ENCODE measurements around the gene GALNTL6. TPM values are rescaled to one million over a fixed set of nuclear protein-coding genes. Genes with fewer than 3 reads are reported as not detected.

Gene GALNTL6
- total RNA-seq, 1 donor from 2014 or later, result 0.61 TPM

- no peak overlapping the region for H3K4me3 Mint-ChIP-seq (ENCODE audit: unreplicated experiment)
- H3K4me3 ChIP-seq (ENCODE audit: insufficient read depth, low read depth, low read length), result no peak overlapping the region
- H3K27ac Mint-ChIP-seq (ENCODE audit: unreplicated experiment), result no peak overlapping the region
- TF ChIP-seq CTCF (IDR thresholded peaks at IDR 0.05; ENCODE audit: insufficient read depth, low read depth, low read length) (no peak), EZH2 (IDR thresholded peaks at IDR 0.05; ENCODE audit: insufficient read depth, low read length) (no peak)
- H3K4me2 ChIP-seq (ENCODE audit: low read length), result no peak overlapping the region
- no peaks in the 10 kb centered on the region for H3K4me1 Mint-ChIP-seq (ENCODE audit: low read depth, unreplicated experiment)
- H3K9ac ChIP-seq (ENCODE audit: low read length), result no peak overlapping the region
- H3K27me3 ChIP-seq (ENCODE audit: insufficient read depth, low read length), result no peaks in the 10 kb centered on the region
- no peak overlapping the region for H3K27ac ChIP-seq (ENCODE audit: low read depth, low read length)
- H3K9me3 ChIP-seq (ENCODE audit: insufficient read depth, low read depth, low read length), result no peaks in the 10 kb centered on the region
- H2AFZ ChIP-seq (ENCODE audit: low read depth, low read length), result no peak overlapping the region
- no peaks in the 10 kb centered on the region for H3K79me2 ChIP-seq (ENCODE audit: insufficient read depth, low read length)
- H3K27me3 Mint-ChIP-seq (ENCODE audit: low read depth, unreplicated experiment), result no peaks in the 10 kb centered on the region
- H3K36me3 ChIP-seq (ENCODE audit: insufficient read depth, low read length), result no peaks in the 10 kb centered on the region
- DNase-seq (ENCODE audit: low read depth), result no peak
- H4K20me1 ChIP-seq (ENCODE audit: insufficient read depth, low read length), result no peaks in the 10 kb centered on the region
- no peaks in the 10 kb centered on the region for H3K9me3 Mint-ChIP-seq (ENCODE audit: unreplicated experiment)
- FAIRE-seq, result no peak
- no peaks in the 10 kb centered on the region for H3K36me3 Mint-ChIP-seq (ENCODE audit: low read depth, unreplicated experiment)
- no peaks in the 10 kb centered on the region for H3K4me1 ChIP-seq (ENCODE audit: insufficient read depth, low read length)
Measured at GRCh38 chr4:172486531-172486930, 673.3 kb downstream of the GALNTL6 start.

- Mint-ChIP-seq H3K9me3 (ENCODE audit: unreplicated experiment) (no peaks in the 10 kb centered on the region), H3K27ac (ENCODE audit: unreplicated experiment) (no peak overlapping the region), H3K4me3 (ENCODE audit: unreplicated experiment) (no peak overlapping the region), H3K4me1 (ENCODE audit: low read depth, unreplicated experiment) (no peaks in the 10 kb centered on the region), H3K36me3 (ENCODE audit: low read depth, unreplicated experiment) (no peaks in the 10 kb centered on the region), H3K27me3 (ENCODE audit: low read depth, unreplicated experiment) (no peaks in the 10 kb centered on the region)
- no peak for DNase-seq (ENCODE audit: low read depth)
- Histone ChIP-seq H3K27me3 (ENCODE audit: insufficient read depth, low read length) (no peaks in the 10 kb centered on the region), H4K20me1 (ENCODE audit: insufficient read depth, low read length) (no peaks in the 10 kb centered on the region), H2AFZ (ENCODE audit: low read depth, low read length) (no peak overlapping the region), H3K4me3 (ENCODE audit: insufficient read depth, low read depth, low read length) (no peak overlapping the region), H3K9me3 (ENCODE audit: insufficient read depth, low read depth, low read length) (no peaks in the 10 kb centered on the region), H3K4me2 (ENCODE audit: low read length) (no peak overlapping the region), H3K4me1 (ENCODE audit: insufficient read depth, low read length) (no peaks in the 10 kb centered on the region), H3K36me3 (ENCODE audit: insufficient read depth, low read length) (no peaks in the 10 kb centered on the region), H3K27ac (ENCODE audit: low read depth, low read length) (no peak overlapping the region), H3K79me2 (ENCODE audit: insufficient read depth, low read length) (no peaks in the 10 kb centered on the region), H3K9ac (ENCODE audit: low read length) (no peak overlapping the region)
- TF ChIP-seq CTCF (IDR thresholded peaks at IDR 0.05; ENCODE audit: insufficient read depth, low read depth, low read length) (no peak), EZH2 (IDR thresholded peaks at IDR 0.05; ENCODE audit: insufficient read depth, low read length) (no peak)
- FAIRE-seq, result no peak
Measured at GRCh38 chr4:172489861-172490260, 676.7 kb downstream of the GALNTL6 start.

GRCh38 chr4:172495769-172496168 is 682.6 kb downstream of the GALNTL6 start:
- TF ChIP-seq CTCF (IDR thresholded peaks at IDR 0.05; ENCODE audit: insufficient read depth, low read depth, low read length) (no peak), EZH2 (IDR thresholded peaks at IDR 0.05; ENCODE audit: insufficient read depth, low read length) (no peak)

More at GRCh38 chr4:172495769-172496168, 682.6 kb downstream of the GALNTL6 start:
- Histone ChIP-seq H3K4me1 (ENCODE audit: insufficient read depth, low read length) (no peaks in the 10 kb centered on the region), H3K4me2 (ENCODE audit: low read length) (no peak overlapping the region), H3K9ac (ENCODE audit: low read length) (no peak overlapping the region), H2AFZ (ENCODE audit: low read depth, low read length) (no peak overlapping the region), H3K36me3 (ENCODE audit: insufficient read depth, low read length) (no peaks in the 10 kb centered on the region), H3K27ac (ENCODE audit: low read depth, low read length) (no peak overlapping the region), H3K9me3 (ENCODE audit: insufficient read depth, low read depth, low read length) (no peaks in the 10 kb centered on the region), H3K27me3 (ENCODE audit: insufficient read depth, low read length) (no peaks in the 10 kb centered on the region), H3K79me2 (ENCODE audit: insufficient read depth, low read length) (no peaks in the 10 kb centered on the region), H3K4me3 (ENCODE audit: insufficient read depth, low read depth, low read length) (no peak overlapping the region), H4K20me1 (ENCODE audit: insufficient read depth, low read length) (no peaks in the 10 kb centered on the region)
- no peak overlapping the region for H3K27ac Mint-ChIP-seq (ENCODE audit: unreplicated experiment)
- H3K9me3 Mint-ChIP-seq (ENCODE audit: unreplicated experiment), result peaks cover 2% of the 10 kb centered on the region
- DNase-seq (ENCODE audit: low read depth) (no peak), FAIRE-seq (no peak)
- H3K4me1 Mint-ChIP-seq (ENCODE audit: low read depth, unreplicated experiment), result no peaks in the 10 kb centered on the region
- no peaks in the 10 kb centered on the region for H3K27me3 Mint-ChIP-seq (ENCODE audit: low read depth, unreplicated experiment)
- H3K4me3 Mint-ChIP-seq (ENCODE audit: unreplicated experiment), result no peak overlapping the region
- H3K36me3 Mint-ChIP-seq (ENCODE audit: low read depth, unreplicated experiment), result no peaks in the 10 kb centered on the region
